GM23338 (cell line): Measurements from ENCODE around the gene FES. TPM values are rescaled to one million over a fixed set of nuclear protein-coding genes. Genes with fewer than 3 reads are reported as not detected.

Experiments
- ATAC-seq: fragments of 200-7000 bp; cut with Tn5 transposase; 3 replicates; pipeline ENCODE4 v1.9.1; 2020
- DNase-seq: peaks from one replicate; pipeline ENCODE4 v3.0.0-alpha.2; 2015; ENCODE audit warnings: low spot score
- H2AFZ ChIP-seq: fragments of 200-600 bp; sonication (generic); 2 replicates; pipeline ENCODE4 v1.8.0; 2016; ENCODE audit warnings: antibody characterized with exemption, mild to moderate bottlenecking, moderate library complexity
- H3F3A ChIP-seq: fragments of 200-600 bp; sonication (generic); replicated peaks from 2 replicates; pipeline ENCODE4 v1.8.0; 2017; ENCODE audit warnings: antibody characterized with exemption, mixed run types, low read depth
- H3K27ac ChIP-seq: fragments of 200-600 bp; sonication (generic); 2 replicates; pipeline ENCODE4 v1.6.1; 2016; ENCODE audit warnings: low read depth
- H3K27me3 ChIP-seq: fragments of 200-600 bp; sonication (generic); 2 replicates; pipeline ENCODE4 v1.8.0; 2016; ENCODE audit warnings: mild to moderate bottlenecking, mixed run types, moderate library complexity; ENCODE audit not compliant: insufficient read depth
- H3K36me3 ChIP-seq: fragments of 200-600 bp; sonication (generic); 2 replicates; pipeline ENCODE4 v1.8.0; 2016; ENCODE audit warnings: mild to moderate bottlenecking; ENCODE audit not compliant: insufficient read depth
- H3K4me1 ChIP-seq: fragments of 200-600 bp; sonication (generic); 2 replicates; pipeline ENCODE4 v1.8.0; 2016; ENCODE audit warnings: mild to moderate bottlenecking, moderate library complexity; ENCODE audit not compliant: insufficient read depth
- H3K4me2 ChIP-seq: fragments of 200-600 bp; sonication (generic); 2 replicates; pipeline ENCODE4 v1.7.1; 2017; ENCODE audit warnings: mixed run types
- H3K4me3 ChIP-seq: fragments of 200-600 bp; sonication (generic); 2 replicates; pipeline ENCODE4 v1.6.1; 2016; ENCODE audit warnings: mixed run types
- H3K79me2 ChIP-seq: fragments of 200-600 bp; sonication (generic); replicated peaks from 2 replicates; pipeline ENCODE4 v1.8.0; 2017; ENCODE audit warnings: mild to moderate bottlenecking; ENCODE audit not compliant: insufficient read depth
- H3K9me2 ChIP-seq: fragments of 200-600 bp; sonication (generic); 2 replicates; pipeline ENCODE4 v1.8.0; 2017; ENCODE audit not compliant: insufficient read depth
- H4K20me1 ChIP-seq: fragments of 200-600 bp; sonication (generic); replicated peaks from 2 replicates; pipeline ENCODE4 v1.8.0; 2017; ENCODE audit warnings: mild to moderate bottlenecking; ENCODE audit not compliant: insufficient read depth
- H3K27ac Mint-ChIP-seq: 2 replicates; pipeline ENCODE4 v1.8.0; 2020; ENCODE audit warnings: inconsistent platforms, mild to moderate bottlenecking, moderate library complexity, mixed read lengths
- H3K27me3 Mint-ChIP-seq: 3 replicates; pipeline ENCODE4 v1.8.0; 2022; ENCODE audit warnings: low read depth, mild to moderate bottlenecking, moderate library complexity, mixed read lengths, inconsistent platforms; ENCODE audit not compliant: insufficient read depth, poor library complexity
- H3K36me3 Mint-ChIP-seq: 3 replicates; pipeline ENCODE4 v1.8.0; 2021; ENCODE audit warnings: low read depth, mild to moderate bottlenecking, inconsistent platforms, moderate library complexity, mixed read lengths
- H3K4me1 Mint-ChIP-seq: 3 replicates; pipeline ENCODE4 v1.8.0; 2020; ENCODE audit warnings: mild to moderate bottlenecking, inconsistent platforms, mixed read lengths
- H3K4me3 Mint-ChIP-seq: 3 replicates; pipeline ENCODE4 v1.8.0; 2021; ENCODE audit warnings: moderate library complexity, mild to moderate bottlenecking, inconsistent platforms, mixed read lengths
- H3K9me3 Mint-ChIP-seq: 3 replicates; pipeline ENCODE4 v1.8.0; 2020; ENCODE audit warnings: moderate library complexity, mild to moderate bottlenecking, inconsistent platforms, mixed read lengths
- CREB1 ChIP-seq: fragments of 250-450 bp; sonication (Bioruptor Pico); IDR thresholded peaks from 2 replicates; pipeline ENCODE4 v1.5.0; 2020; ENCODE audit warnings: low read depth, mild to moderate bottlenecking, moderate library complexity
- JUNB ChIP-seq: IDR thresholded peaks from one replicate; pipeline ENCODE4 v1.6.1; 2016; ENCODE audit warnings: antibody characterized with exemption; ENCODE audit not compliant: unreplicated experiment
- STAT1 ChIP-seq: IDR thresholded peaks from one replicate; pipeline ENCODE4 v1.6.1; 2016; ENCODE audit warnings: antibody characterized with exemption; ENCODE audit not compliant: unreplicated experiment
- ZNF331 ChIP-seq: fragments of 250-450 bp; sonication (Bioruptor Pico); IDR thresholded peaks from 2 replicates; pipeline ENCODE4 v1.5.0; 2020; ENCODE audit warnings: low read depth, mild to moderate bottlenecking, moderate library complexity
- polyA plus RNA-seq: library from polyadenylated mRNA; unstranded; fragments of >200 nt; fragmentation: Nextera tagmentation; extraction: Ambion mirVana; gene quantifications from 2 replicates; pipeline ENCODE4 v1.2.1, GENCODE V29; 2016
- total RNA-seq: library from RNA; depleted of rRNA; stranded (reverse); fragments of >200 nt; shearing (Covaris generic); gene quantifications from 2 replicates; pipeline ENCODE4 v1.2.3, GENCODE V29; 2014
- TF ChIP-seq, protein P1 (sequence below): IDR thresholded peaks from one replicate; pipeline ENCODE4 v1.6.1; 2018; ENCODE audit warnings: antibody characterized with exemption; ENCODE audit not compliant: unreplicated experiment
- TF ChIP-seq, protein P2 (sequence below), 2 experiments: fragments of 200-600 bp in 1 of 2; sonication (generic) in 1 of 2; conservative IDR thresholded peaks; 2 replicates each; pipeline versions ENCODE4 v1.5.1 to v1.6.1; 2016 to 2017; ENCODE audit warnings: antibody characterized with exemption in 2 of 2, low read depth in 2 of 2, mild to moderate bottlenecking in 2 of 2, moderate library complexity in 1 of 2
- TF ChIP-seq, protein P3 (sequence below): IDR thresholded peaks from 2 replicates; pipeline ENCODE4 v1.6.1; 2016; ENCODE audit warnings: antibody characterized with exemption

The FES gene
- total and polyA plus RNA-seq, 2 experiments from 2014 or later: 2.7 to 14.4 TPM

DNA sequence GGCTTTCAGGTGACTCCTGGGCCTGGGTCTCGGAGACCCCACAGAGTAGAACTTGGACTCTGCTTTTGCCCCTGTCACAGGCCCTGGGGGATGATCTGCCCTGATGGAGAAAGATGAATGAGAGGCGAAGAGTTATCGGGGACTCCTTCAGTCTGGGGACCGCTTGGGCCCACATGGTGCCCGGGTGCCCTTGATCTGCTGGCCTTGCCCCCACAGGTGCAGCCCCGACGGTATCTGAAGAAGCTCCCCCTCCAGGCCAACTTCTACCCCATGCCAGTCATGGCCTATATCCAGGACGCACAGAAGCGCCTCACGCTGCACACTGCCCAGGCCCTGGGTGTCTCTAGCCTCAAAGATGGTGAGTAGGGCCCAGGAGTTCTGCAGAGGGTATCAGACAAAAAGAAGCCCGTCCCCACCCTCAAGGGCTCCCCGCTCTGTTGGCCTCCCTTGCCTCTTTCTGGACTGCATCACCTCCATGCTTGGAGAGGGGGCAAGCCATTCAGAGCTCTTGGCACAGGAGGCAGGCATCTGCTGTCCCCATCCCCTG lies 29.2 kb downstream of the FES start:
- Mint-ChIP-seq H3K4me3 (no peak overlapping the region), H3K4me1 (peaks cover 6% of the 10 kb centered on the region), H3K9me3 (no peaks in the 10 kb centered on the region), H3K36me3 (peaks cover 5% of the 10 kb centered on the region), H3K27ac (no peak overlapping the region), H3K27me3 (peaks cover 6% of the 10 kb centered on the region)
- Histone ChIP-seq H3K27ac (no peak overlapping the region), H3K4me3 (no peak overlapping the region), H3K4me2 (no peak overlapping the region), H3K36me3 (no peaks in the 10 kb centered on the region), H3K4me1 (no peaks in the 10 kb centered on the region), H3F3A (no peaks in the 10 kb centered on the region), H4K20me1 (no peaks in the 10 kb centered on the region), H3K9me2 (no peaks in the 10 kb centered on the region), H3K27me3 (no peaks in the 10 kb centered on the region), H2AFZ (no peak overlapping the region), H3K79me2 (no peaks in the 10 kb centered on the region)
- no peak for ATAC-seq
- DNase-seq: no peak
- TF ChIP-seq, protein P1, sequence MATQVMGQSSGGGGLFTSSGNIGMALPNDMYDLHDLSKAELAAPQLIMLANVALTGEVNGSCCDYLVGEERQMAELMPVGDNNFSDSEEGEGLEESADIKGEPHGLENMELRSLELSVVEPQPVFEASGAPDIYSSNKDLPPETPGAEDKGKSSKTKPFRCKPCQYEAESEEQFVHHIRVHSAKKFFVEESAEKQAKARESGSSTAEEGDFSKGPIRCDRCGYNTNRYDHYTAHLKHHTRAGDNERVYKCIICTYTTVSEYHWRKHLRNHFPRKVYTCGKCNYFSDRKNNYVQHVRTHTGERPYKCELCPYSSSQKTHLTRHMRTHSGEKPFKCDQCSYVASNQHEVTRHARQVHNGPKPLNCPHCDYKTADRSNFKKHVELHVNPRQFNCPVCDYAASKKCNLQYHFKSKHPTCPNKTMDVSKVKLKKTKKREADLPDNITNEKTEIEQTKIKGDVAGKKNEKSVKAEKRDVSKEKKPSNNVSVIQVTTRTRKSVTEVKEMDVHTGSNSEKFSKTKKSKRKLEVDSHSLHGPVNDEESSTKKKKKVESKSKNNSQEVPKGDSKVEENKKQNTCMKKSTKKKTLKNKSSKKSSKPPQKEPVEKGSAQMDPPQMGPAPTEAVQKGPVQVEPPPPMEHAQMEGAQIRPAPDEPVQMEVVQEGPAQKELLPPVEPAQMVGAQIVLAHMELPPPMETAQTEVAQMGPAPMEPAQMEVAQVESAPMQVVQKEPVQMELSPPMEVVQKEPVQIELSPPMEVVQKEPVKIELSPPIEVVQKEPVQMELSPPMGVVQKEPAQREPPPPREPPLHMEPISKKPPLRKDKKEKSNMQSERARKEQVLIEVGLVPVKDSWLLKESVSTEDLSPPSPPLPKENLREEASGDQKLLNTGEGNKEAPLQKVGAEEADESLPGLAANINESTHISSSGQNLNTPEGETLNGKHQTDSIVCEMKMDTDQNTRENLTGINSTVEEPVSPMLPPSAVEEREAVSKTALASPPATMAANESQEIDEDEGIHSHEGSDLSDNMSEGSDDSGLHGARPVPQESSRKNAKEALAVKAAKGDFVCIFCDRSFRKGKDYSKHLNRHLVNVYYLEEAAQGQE: no peak
- TF ChIP-seq JUNB: no peak
- TF ChIP-seq STAT1: no peak
- TF ChIP-seq, protein P2, sequence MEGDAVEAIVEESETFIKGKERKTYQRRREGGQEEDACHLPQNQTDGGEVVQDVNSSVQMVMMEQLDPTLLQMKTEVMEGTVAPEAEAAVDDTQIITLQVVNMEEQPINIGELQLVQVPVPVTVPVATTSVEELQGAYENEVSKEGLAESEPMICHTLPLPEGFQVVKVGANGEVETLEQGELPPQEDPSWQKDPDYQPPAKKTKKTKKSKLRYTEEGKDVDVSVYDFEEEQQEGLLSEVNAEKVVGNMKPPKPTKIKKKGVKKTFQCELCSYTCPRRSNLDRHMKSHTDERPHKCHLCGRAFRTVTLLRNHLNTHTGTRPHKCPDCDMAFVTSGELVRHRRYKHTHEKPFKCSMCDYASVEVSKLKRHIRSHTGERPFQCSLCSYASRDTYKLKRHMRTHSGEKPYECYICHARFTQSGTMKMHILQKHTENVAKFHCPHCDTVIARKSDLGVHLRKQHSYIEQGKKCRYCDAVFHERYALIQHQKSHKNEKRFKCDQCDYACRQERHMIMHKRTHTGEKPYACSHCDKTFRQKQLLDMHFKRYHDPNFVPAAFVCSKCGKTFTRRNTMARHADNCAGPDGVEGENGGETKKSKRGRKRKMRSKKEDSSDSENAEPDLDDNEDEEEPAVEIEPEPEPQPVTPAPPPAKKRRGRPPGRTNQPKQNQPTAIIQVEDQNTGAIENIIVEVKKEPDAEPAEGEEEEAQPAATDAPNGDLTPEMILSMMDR (conservative IDR thresholded peaks at IDR 0.05; ENCODE audit: low read depth in 2 of 2): no peak
- no peak for TF ChIP-seq ZNF331 (CRISPR knock-in tag)

DNA sequence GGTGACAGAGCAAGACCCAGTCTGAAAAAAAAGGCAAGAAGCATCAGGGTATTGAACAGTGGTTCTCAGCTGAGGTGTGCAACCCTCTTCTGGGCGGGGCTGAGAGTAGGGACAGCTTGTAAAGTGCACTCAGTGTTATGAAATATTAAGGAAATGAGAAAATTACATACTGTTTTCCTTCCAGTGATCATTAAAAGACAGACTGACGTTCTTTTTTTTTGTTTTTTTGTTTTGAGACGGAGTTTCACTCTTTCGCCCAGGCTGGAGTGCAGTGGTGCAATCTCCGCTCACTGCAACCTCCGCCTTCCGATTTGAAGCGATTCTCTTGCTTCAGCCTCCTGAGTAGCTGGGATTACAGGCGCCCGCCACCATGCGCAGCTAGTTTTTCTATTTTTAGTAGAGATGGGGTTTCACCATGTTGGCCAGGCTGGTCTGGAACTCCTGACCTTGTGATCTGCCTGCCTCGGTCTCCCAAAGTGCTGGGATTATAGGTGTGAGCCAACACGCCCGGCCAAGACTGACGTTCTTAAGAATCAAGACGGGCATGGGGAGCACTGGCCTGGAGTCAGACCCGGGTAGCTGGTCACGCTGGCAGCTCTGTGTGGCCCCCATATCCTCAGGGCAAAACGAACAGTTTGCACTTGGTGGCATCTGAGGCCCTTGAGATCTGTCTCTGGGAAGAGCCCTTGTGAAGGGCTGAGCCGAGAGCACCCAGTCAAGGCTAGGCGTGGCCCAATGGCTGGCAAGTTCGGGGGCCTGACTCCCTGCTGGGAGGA lies 30.2 kb downstream of the FES start:
- no peaks in the 10 kb centered on the region for H3K36me3 ChIP-seq

More for the DNA sequence above, 30.2 kb downstream of the FES start:
- peaks cover 8% of the 10 kb centered on the region for H3K27me3 Mint-ChIP-seq
- no peaks in the 10 kb centered on the region for H3K9me3 Mint-ChIP-seq
- no peak overlapping the region for H3K27ac ChIP-seq
- H3K4me2 ChIP-seq: no peak overlapping the region
- no peaks in the 10 kb centered on the region for H3K9me2 ChIP-seq
- no peak for ATAC-seq
- no peaks in the 10 kb centered on the region for H3K4me1 ChIP-seq
- no peak overlapping the region for H3K4me3 ChIP-seq
- H3K36me3 Mint-ChIP-seq: peaks cover 9% of the 10 kb centered on the region
- H3F3A ChIP-seq: no peaks in the 10 kb centered on the region
- H3K4me1 Mint-ChIP-seq: peaks cover 6% of the 10 kb centered on the region
- no peak overlapping the region for H2AFZ ChIP-seq
- no peak for DNase-seq
- no peak for TF ChIP-seq CREB1 (CRISPR knock-in tag)
- TF ChIP-seq, protein P3, sequence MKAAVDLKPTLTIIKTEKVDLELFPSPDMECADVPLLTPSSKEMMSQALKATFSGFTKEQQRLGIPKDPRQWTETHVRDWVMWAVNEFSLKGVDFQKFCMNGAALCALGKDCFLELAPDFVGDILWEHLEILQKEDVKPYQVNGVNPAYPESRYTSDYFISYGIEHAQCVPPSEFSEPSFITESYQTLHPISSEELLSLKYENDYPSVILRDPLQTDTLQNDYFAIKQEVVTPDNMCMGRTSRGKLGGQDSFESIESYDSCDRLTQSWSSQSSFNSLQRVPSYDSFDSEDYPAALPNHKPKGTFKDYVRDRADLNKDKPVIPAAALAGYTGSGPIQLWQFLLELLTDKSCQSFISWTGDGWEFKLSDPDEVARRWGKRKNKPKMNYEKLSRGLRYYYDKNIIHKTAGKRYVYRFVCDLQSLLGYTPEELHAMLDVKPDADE: no peak
- TF ChIP-seq JUNB: no peak
- H3K4me3 Mint-ChIP-seq: no peak overlapping the region
- H3K79me2 ChIP-seq: no peaks in the 10 kb centered on the region
- H4K20me1 ChIP-seq: no peaks in the 10 kb centered on the region
- no peak overlapping the region for H3K27ac Mint-ChIP-seq
- no peaks in the 10 kb centered on the region for H3K27me3 ChIP-seq
